ENCODE data around the gene B9D1. TPM values are rescaled to one million over a fixed set of nuclear protein-coding genes. Genes with fewer than 3 reads are reported as not detected.

The B9D1 gene
- total RNA-seq, 1 experiment from 2014 or later, result 50.5 TPM

GRCh38 chr17:19313066-19313745 lies 49.3 kb downstream of the B9D1 start:
- no peak for DNase-seq (ENCODE audit: low spot score)
- in situ Hi-C loops (cut with HindIII; ENCODE audit: low sequenced_read_pairs), result no loop called here

- in situ Hi-C loops (cut with HindIII; ENCODE audit: low sequenced_read_pairs), result no loop called here
- no peak for DNase-seq (ENCODE audit: low spot score)
These were observed 50.1 kb downstream of the B9D1 start for GRCh38 chr17:19312406-19312805.

DNA sequence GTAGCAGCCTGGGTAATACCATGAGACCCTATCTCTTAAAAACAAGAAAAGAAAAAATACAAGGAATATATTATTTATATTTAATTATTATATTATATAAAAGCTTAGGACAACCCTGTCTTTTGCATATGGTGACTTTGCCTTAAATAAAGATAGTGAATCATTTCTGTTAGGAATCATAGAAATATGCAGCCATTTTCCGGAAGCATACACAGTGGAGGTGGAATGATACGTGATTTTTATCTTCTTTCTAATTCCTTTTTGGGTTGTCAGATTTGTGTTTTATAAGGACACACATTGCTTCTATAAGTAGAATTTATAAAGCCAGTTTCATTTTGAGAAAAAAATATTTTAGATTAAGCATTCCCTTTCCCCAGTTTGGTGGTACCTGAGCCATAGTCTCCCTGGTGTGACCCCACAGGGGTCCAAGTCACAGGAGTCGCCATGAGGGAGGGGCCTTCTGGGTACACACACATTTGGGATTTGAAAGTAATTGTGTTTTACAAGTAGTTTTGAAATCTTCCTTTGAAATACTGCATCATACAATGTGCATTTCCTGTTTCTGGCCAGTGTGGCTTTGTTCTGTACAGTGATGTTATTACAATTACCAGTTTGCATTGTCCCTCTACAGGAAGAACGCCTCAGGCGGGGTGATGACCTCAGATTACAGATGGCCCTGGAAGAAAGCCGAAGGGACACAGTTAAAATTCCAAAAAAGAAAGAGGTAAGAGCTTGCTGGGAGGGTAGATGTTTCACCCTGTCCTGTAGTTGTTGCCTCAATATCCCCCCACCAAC lies 50.9 kb downstream of the B9D1 start:
- DNase-seq (ENCODE audit: low spot score), result no peak
- in situ Hi-C loops (cut with HindIII; ENCODE audit: low sequenced_read_pairs), result no loop called here

- in situ Hi-C loops (cut with HindIII; ENCODE audit: low sequenced_read_pairs), result no loop called here
- DNase-seq (ENCODE audit: low spot score), result peak; percentile 66
These were observed 51.5 kb downstream of the B9D1 start for GRCh38 chr17:19311016-19311415.

GRCh38 chr17:19310151-19310550 lies 52.4 kb downstream of the B9D1 start:
- DNase-seq (ENCODE audit: low spot score), result no peak
- in situ Hi-C loops (cut with HindIII; ENCODE audit: low sequenced_read_pairs), result no loop called here

- no peak for DNase-seq (ENCODE audit: low spot score)
- in situ Hi-C loops (cut with HindIII; ENCODE audit: low sequenced_read_pairs), result no loop called here
These were observed 52.8 kb downstream of the B9D1 start for GRCh38 chr17:19309701-19310100.

GRCh38 chr17:19308398-19308797 lies 54.1 kb downstream of the B9D1 start:
- no peak for DNase-seq (ENCODE audit: low spot score)
- in situ Hi-C loops (cut with HindIII; ENCODE audit: low sequenced_read_pairs), result no loop called here

GRCh38 chr17:19307521-19307920 lies 55.0 kb downstream of the B9D1 start:
- in situ Hi-C loops (cut with HindIII; ENCODE audit: low sequenced_read_pairs), result no loop called here
- DNase-seq (ENCODE audit: low spot score), result no peak

GRCh38 chr17:19306160-19307111 lies 56.1 kb downstream of the B9D1 start:
- DNase-seq (ENCODE audit: low spot score), result no peak
- in situ Hi-C loops (cut with HindIII; ENCODE audit: low sequenced_read_pairs), result no loop called here

DNA sequence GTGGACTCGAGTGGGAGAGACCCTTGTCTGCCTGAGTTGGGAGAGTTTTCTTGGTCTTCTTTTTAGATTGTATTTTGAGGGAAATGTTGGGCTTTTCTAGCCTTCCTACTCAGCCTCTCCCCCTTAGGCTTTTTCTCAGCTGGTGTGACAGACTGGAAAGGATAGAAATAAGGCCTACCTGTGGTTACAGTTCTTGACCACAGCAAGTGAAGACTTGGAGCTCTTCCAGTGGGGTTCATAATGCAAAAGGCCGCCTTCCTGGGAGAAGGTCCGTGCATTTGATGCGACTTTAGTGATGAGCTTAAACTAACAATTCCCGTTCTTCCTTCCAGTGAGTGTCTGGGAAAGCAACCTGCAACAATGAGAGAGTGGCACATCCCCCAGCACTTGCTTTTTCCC lies 56.8 kb downstream of the B9D1 start:
- DNase-seq (ENCODE audit: low spot score), result no peak
- in situ Hi-C loops (cut with HindIII; ENCODE audit: low sequenced_read_pairs), result no loop called here

DNA sequence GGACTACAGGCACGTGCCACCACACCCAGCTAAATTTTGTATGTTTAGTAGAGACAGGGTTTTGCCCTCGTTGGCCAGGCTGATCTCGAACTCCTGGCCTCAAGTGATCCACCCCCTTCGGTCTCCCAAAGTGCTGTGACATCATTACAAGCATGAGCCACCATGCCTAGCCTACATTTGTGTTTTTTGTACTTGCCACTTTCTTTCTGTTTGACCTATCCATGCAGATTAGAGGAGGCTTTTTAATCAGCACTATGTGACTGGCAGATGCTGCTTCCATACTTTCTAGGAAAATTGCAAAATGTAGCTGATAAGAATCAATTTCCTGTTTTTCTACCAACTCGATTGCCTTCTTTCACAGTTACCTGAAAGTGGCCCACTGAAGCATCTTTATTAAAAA lies 57.3 kb downstream of the B9D1 start:
- DNase-seq (ENCODE audit: low spot score), result no peak
- in situ Hi-C loops (cut with HindIII; ENCODE audit: low sequenced_read_pairs), result no loop called here

DNA sequence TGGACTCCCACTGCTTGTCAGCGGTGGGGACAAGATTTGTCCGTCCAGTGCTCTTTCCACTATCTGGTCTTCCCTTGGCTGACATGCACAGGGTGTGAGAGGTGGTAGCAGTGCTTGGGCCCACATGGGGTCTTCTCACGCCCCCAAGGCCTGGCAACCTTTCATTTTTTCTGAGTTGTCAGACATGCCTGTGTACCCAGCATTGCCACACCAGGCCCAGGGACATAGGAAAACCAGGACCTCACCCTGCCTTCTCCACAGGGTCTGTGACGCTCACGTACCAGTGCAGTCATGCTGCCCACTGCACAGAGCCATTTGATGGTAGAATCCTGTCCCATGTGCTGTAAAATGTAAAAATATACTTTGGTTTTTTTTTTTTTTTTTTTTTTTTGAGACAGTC lies 57.8 kb downstream of the B9D1 start:
- in situ Hi-C loops (cut with HindIII; ENCODE audit: low sequenced_read_pairs), result no loop called here
- no peak for DNase-seq (ENCODE audit: low spot score)

DNA sequence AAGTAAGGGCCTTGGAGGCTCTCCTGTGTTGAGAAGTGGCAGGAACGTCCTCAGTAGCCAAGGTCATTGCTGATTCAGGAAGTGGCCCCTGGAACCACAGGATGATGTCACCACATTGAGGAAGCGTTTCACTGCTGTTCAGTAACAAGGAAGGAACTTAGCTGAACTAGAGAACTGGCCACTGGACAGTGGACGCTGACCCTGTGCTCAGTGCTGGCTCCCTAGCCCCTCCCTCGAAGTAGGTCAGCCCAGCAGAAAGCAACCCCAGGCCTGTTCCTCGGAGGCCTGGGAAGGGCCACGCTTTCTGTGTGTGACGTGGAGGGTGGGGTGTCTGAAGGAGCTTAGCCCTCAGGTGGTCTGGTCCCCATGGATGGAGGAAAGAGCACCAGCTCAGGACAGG lies 58.3 kb downstream of the B9D1 start:
- in situ Hi-C loops (cut with HindIII; ENCODE audit: low sequenced_read_pairs), result no loop called here
- DNase-seq (ENCODE audit: low spot score), result no peak

- in situ Hi-C loops (cut with HindIII; ENCODE audit: low sequenced_read_pairs), result no loop called here
- DNase-seq (ENCODE audit: low spot score), result no peak
These were observed 59.2 kb downstream of the B9D1 start for GRCh38 chr17:19303367-19303776.

GRCh38 chr17:19302791-19303331 lies 59.7 kb downstream of the B9D1 start:
- DNase-seq (ENCODE audit: low spot score), result no peak
- in situ Hi-C loops (cut with HindIII; ENCODE audit: low sequenced_read_pairs), result no loop called here

- no peak for DNase-seq (ENCODE audit: low spot score)
- in situ Hi-C loops (cut with HindIII; ENCODE audit: low sequenced_read_pairs), result no loop called here
These were observed 60.5 kb downstream of the B9D1 start for GRCh38 chr17:19301973-19302372.

DNA sequence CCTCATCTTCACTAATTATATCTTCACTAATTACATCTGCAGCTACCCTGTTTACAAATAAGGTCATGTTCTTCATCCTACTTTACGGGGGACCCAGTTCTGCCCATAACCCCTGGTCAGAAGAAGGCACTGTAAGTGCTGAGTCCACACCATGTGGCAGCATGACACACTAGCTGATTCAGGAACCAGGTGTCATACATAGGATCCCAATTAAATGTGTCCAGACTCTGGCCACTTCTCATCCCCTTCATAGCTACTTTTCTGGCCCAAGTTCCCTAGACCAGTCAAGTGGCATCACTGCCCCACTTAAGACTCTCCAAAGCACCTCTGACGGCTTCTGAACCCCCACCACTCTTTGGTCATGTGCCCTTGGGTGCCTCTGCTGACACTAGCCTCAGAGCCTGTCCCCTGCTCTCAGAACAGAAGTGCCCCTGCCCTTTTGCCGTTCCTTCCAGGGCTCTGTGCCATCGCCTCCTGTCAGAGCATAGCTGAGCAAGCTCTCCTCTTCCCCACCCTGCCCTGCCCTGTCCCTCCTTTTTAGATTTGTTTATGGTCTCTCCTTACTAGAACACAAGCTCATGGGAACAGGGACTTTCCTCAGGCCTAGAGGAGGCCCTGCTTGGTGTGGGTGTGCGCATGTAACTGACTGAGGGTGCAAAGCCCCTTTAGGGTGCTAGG lies 61.1 kb downstream of the B9D1 start:
- in situ Hi-C loops (cut with HindIII; ENCODE audit: low sequenced_read_pairs), result no loop called here
- DNase-seq (ENCODE audit: low spot score), result no peak

DNA sequence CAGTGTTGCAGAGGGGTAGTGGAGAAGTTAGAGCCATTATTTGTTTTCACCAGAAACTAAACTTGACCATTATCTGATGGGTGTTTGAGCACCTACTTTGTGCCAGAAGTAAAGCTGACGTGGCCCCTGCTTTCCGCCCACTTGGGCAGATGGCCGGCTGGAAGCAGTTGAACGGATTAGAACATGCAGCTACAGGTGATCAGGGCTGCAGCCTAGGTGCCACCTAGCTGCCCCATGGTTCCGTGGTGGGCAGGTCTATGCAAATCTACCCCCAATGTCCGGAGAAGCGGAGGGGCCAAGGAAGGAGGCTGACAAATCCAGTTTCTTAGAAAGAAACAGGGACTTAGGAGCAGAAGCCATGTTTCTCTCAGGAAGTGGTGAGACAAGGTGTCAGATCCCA lies 62.7 kb downstream of the B9D1 start:
- no peak for DNase-seq (ENCODE audit: low spot score)
- in situ Hi-C loops (cut with HindIII; ENCODE audit: low sequenced_read_pairs), result no loop called here

DNA sequence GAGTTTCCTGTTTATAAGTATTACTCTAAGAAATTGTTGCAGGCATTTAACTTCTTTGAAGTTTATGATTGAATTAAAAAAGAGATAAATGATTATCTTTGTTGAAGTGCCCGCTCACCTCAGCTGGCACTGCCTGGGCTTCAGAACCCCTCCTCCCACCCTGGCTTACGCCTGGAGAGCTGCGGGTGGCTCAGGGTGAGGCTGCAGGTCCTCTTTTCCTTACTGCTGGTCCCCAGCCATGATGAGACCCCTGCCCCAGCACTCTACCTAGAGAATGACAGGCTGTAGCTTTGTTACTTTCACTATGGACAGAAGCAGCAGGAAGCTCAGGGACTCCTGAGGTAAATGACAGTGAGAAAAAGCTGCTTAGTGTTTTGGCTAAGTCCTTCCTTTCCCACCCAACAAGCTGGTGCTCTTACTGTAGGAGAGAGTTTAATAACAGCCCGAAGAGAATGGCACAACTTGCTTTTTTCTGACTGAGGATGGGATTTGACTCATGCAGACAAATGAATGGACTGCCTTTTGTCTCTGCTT lies 63.2 kb downstream of the B9D1 start:
- DNase-seq (ENCODE audit: low spot score), result no peak
- in situ Hi-C loops (cut with HindIII; ENCODE audit: low sequenced_read_pairs), result no loop called here

Data from G401 (cell line).